NCI-H2107 (cell line): ENCODE measurements around the gene SMC6.
A peak's percentile ranks its signal among the peaks of the same experiment; 100 is the strongest.

Experiments used
- DNase-seq: peaks from one replicate; lab custom pipeline; 2025; lab: John Stamatoyannopoulos, UW

SMC6 gene, protein sequence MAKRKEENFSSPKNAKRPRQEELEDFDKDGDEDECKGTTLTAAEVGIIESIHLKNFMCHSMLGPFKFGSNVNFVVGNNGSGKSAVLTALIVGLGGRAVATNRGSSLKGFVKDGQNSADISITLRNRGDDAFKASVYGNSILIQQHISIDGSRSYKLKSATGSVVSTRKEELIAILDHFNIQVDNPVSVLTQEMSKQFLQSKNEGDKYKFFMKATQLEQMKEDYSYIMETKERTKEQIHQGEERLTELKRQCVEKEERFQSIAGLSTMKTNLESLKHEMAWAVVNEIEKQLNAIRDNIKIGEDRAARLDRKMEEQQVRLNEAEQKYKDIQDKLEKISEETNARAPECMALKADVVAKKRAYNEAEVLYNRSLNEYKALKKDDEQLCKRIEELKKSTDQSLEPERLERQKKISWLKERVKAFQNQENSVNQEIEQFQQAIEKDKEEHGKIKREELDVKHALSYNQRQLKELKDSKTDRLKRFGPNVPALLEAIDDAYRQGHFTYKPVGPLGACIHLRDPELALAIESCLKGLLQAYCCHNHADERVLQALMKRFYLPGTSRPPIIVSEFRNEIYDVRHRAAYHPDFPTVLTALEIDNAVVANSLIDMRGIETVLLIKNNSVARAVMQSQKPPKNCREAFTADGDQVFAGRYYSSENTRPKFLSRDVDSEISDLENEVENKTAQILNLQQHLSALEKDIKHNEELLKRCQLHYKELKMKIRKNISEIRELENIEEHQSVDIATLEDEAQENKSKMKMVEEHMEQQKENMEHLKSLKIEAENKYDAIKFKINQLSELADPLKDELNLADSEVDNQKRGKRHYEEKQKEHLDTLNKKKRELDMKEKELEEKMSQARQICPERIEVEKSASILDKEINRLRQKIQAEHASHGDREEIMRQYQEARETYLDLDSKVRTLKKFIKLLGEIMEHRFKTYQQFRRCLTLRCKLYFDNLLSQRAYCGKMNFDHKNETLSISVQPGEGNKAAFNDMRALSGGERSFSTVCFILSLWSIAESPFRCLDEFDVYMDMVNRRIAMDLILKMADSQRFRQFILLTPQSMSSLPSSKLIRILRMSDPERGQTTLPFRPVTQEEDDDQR

DNA sequence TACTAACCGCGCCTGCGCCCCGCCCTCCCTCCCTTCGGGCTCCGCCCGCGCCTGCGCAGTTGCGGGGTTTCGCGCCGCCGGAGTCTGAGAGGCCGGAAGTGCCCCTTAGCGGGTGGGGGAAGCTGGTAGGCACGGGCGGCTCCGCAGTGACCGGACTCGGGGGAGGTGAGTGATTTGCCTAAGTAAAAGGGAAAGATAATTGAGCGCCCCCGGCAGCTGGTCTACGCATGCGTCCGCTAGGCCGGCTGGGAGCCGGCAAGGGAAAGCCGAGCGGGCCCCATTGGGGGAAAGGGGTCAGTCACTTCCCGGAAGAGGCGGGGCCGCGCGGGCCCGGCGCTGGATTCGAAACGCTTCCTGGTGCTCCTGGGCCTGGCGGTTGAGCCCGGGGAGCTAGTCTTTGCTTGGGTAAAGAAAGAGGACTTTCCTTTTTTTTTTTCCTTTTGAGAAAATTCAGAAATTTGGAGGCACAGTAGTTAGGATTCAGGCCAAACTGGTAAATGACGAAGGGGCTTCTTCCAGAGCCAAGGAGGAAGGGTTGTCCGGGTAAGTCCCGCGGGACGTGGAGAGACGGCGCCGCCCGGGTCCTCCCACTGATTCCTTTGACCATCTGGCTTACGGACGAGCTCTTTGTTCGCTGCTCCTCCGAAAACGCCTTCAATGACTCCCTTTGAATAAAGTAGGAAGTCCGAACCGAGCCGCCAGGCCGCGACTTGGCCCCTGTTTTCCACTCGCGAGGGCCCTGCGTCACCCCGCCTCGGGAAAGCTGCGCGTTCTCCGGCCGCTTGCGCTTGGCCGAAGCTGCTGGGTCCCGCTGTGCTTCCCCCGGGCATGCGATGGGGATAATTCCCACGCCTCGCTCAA is at the start of gene SMC6, which contains the start of gene GEN1:
SMC6 (minus strand) TSS at position 8 of the 861 bp plus-strand sequence. CDS start 7,864 bp downstream, outside the sequence.
GEN1 (plus strand) TSS at position 336 of the 861 bp plus-strand sequence. CDS start 5,806 bp downstream, outside the sequence.
- peak; percentile 79 for DNase-seq

DNA sequence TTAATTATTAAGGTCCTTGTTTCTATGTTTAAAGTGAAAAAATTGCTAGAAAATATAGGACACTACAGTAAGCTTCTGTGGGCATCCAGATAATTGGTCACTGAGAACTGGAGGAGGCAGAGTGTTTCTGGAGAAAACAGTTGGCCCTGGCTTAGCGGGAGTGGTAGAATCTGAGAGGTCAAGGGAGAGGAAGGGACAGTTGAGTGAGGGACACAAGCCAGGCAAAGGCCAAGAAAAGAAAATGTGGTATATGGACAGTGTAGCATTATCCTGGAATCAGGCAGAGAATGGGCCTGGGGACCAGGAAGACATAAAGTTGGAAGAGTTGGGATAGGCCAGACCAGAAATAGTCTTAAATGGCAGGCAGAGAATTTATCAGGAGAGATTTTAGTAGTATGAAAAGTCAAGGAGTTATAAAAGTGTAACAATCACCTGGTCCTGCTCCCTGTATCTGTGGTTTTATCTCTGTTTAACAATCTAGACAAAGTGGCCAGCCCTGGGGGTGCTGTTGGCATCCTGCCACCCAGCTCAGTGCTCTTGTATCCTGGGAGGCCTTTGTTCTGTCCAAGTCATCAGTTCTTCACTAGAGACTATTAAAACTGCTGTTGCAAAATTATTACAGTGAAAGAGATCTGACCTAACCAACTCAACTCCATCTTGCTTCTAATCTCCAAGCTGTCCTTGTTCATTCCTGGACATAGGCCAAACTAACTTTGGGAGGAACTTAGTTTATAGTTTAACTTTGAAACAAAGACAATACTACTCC is 47.3 kb upstream of the SMC6 start:
- DNase-seq = peak; percentile 44

DNA sequence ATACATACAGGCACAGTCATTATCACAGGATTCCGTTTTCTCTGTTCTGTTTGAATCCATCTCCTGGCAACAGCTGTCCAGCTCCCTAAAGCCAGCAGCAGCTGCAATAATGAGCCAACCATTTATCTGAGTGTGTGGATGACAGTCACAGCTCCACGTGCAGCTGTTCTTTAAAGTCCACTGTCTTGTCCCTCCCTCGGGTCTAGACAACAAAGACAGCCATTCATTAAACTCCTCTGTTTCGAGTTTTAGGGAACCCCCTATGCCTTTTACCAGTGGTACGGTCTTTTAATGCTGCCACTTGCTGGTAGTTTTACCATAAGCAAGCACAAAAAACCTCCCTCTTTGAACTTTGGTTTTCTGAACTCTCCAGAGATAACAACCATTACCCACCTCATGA is 46.6 kb upstream of the SMC6 start:
- DNase-seq = no peak

DNA sequence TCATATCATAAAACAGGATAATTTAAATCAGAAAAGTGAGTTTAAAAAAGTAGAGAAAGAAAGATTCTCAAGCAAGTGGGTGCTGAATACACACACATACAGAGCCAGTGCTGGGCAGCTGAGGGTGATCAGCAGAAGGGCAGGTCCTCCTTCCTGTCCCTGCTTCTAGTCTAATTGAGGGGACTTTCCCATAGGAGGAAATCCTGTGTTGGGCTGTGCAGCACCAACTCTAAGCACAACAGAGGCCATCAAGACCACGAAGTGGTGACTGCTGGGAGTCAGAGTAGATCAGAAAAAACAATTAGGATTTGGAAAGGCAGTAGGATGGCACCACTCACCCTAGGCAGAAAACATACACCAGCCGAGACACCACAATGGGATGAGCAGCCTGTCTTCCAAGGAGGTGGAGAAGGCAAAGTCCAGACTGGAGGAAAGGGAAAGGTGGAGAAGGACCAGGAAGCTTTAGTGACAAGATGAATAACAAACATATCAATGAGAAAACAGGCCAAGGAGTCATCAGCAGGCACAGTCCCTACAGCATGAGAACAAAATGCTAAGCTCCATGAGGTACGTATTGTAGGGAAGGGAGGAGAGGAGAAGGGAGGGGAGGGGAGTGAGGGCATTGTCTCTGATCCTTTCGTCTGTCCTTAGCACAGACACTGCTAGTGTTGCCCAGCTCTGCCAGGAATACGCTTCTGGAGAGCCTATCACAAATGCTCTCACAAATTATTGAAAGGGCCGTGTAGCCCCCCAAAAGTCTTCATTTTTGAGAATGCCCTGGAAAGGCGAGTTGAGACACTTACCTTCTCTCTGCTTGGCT is 45.9 kb upstream of the SMC6 start:
- no peak for DNase-seq

DNA sequence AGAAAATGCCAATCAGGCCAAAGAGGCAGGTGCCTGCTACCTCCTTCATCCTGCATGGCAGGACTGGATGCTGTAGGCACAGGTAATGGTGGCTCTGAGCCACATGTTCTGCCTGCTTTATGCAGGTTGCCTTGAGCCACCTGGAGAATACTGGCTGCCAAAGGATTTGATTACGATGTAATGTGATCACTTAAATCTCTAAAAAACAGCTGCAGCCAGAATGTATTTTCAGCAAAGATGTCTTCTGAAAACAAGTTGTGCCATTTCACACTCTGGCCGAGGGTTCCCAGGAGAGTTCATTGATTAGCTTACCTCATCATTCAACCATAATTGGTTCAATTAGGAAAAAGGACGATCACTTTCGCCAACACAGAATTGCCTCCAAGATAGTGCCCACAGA is 44.7 kb upstream of the SMC6 start:
- peak; percentile 23 for DNase-seq

DNA sequence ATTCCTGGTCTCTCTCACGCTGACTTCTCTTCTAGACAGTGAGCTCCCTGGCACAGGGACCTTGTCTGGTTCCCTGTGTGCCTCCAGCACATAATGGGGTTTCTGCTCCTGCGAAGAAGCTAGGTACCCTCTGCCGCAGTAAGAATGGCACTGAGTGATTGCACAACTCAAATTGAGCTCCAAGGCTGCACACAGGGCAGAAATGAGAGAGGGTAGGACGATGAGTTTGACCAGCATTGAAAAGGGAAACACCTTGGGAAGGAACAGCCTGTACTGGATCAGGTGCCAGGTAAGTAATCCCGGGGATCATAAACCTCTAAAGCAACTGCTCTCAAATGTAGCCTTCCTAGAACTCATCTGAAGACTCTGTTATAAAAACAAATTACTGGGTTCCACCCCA is 41.7 kb upstream of the SMC6 start:
- DNase-seq = no peak

DNA sequence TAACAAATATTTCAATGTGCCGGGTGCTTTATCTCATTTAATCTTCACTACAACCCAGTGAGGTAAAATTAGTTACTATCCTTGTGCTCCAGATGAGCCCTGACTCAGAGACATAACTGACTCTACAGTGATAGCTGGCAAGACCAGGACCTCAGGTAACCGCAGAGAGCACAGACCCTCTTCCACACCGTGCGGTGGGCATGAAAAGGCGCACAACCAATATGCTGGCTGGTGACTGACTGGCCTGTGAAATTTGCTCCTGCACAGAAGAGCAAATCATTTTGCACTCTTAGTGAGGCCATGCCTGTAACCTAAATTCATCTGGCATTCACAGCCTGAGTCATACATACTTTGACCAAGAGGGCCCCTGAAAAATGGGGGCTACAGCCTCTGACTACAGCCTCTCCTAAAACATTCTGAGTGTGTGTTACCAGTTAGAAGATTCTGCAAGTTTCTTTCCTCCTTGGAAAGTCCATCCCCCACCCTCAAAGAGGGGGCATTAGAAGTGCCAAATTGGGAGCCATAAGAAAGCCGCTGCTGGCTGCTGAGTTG is 40.3 kb upstream of the SMC6 start:
- no peak for DNase-seq

DNA sequence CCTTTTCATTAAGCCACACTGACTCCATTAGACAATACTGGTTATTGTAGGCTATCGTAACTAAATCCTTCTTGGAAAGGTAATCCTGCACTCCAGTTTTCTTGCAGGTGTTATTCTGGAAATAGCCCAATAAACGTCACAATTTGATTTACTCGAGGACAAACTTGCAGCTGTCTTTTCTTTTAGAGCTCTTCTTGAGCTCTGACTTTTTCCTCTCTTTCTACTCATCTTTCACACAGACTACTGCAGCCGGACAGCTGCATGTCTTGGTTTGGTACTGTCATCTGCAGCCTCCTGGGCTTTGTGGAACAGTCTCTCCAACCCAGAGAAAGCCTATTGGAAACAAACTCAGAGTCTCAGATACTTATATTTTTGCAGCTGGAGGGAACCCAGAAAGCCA is 39.7 kb upstream of the SMC6 start:
- DNase-seq = no peak

DNA sequence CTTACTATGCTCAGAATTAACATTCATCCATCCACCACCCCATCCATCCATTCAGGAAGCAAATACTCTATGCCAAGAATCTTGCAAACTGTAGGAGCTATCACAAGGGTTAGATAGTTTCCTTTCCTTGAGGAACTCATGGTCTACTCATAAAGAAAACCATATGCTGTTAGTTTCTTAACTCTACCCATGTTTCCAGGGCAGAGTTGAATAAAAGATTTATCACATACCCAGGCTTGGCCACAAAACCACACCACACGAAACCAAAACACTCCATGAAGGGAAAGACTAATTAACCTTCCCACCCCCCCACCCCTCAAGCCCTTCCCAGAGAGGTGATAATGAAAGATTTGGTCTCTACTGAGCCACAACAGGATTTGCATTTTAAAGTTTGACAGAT is 38.9 kb upstream of the SMC6 start:
- no peak for DNase-seq

DNA sequence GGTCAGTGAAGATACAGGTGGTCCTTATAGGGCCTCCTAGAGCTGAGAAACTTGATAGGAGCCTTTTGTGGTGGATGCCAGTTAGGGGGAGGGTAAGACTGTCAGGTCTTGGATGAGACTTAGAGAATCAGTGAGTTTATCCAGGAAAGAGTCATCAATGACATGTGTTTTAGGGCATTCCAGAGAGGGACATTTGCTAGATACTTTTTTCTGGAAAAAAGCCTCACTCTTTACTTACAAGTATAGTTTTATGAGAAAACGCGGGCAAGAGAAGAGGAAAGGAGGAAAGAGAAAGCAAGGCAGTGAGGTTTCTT is 38.2 kb upstream of the SMC6 start:
- DNase-seq = no peak

DNA sequence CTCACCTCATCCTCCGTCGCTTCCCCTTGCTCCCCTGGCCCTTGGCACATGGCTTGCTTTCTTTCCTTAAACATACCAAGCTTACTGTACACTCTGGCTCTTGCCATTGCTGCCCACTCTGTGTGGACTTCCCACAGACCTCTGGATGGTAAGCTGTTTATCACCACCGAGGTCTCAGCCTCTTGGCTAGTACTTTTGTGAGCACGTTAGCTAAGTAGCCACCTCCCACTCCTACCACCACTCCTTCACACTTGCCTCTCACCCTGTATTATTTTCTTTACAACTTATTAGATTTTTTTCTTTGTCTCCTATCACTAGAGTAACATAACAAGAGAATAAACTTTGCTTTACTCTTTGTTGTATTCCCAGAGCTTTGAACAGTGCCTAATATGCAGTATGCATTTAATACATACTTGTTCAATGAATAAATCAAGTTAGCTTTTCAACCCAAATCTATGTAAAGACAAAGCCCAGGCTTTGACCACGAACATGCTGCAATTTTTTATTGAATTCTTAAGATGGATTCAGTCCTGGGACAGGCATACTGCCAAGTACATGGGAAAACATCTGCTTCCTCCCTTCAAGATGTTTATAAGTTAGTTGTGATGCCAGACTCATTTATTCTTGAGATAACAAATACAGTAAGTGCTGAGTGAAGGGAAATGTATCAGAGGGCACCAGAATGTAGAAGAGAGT is 37.7 kb upstream of the SMC6 start:
- no peak for DNase-seq

DNA sequence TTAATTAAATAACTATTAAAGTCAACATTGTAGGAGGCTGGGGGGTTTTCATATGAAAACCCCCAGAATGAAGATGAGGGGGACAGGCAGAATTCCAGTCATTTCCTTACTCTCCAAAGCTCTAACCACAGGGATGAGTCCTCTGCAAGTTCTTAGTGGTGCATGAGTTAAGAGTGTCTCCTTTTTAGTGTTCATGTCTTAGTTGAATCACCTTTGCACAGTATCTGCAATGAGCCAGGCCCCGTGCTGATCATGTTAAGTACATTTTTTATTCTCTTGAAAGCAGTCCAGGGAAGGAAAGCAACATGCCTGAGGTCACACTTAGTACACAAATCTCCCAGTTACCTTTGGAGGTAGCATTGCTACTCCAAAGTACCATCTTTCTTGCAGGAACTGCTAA is 36.9 kb upstream of the SMC6 start:
- no peak for DNase-seq

DNA sequence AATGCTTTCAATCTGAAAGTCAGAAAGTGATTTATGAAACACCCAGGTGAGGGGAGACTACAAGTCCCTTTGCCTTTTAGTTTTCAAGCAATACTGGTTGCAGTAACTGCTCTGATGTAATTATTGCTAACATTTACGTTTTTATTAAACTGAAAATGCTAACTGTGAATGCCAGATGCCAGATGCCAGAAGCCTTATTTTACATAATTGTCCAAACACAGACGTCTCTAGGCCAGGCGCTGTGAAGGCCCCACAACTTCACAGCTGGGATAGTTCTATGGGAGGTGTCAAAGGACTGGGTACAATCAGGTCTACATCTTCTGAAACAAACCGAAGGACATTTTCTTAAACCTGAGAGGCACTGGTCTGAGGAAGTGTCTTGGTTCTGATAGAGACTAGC is 35.2 kb upstream of the SMC6 start:
- no peak for DNase-seq

DNA sequence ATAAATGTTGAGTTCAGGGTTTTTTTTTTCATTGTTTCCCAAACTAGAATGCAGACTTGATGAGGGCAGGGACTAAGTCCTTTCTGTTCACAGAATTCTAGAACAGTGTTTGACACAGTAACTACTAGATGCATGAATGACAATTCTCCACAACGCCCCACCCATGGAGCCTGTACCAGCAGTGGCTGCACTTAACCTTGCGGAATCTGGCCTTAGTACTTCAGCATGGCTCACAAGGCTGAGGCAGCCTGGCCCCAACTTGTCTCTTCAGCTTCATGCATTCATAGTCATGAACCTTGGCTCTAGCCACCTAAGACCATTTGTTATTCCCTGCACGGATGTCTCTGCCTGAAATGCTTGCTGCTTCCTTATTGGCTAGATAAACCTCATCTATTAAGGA is 33.1 kb upstream of the SMC6 start:
- no peak for DNase-seq

DNA sequence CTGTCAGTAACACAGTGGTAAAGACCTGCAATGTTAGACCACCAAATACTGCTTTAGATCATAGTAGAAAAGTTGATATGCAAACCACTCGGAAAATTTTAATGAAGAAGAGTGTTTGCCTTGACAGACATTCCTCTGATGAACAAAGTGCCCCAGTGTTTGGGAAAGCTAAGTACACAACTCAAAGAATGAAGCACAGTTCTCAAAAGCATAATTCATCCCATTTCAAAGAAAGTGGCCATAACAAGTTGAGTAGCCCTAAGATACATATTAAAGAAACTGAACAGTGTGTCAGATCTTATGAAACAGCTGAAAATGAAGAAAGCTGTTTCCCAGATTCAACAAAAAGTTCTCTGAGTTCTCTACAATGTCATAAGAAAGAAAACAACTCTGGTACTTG is 27.9 kb upstream of the SMC6 start:
- no peak for DNase-seq

DNA sequence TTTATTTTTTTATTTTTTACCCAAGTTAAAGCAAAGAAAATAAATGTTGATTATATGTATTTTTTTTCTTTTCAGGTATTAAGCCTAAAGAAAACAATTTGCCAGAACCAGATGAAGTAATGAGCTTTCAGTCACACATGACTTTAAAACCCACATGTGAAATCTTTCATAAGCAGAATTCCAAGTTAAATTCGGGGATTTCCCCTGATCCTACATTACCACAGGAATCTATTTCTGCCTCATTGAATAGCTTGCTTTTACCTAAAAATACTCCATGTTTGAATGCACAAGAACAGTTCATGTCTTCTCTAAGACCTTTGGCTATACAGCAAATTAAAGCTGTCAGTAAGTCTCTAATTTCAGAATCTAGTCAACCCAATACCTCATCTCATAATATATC is 26.9 kb upstream of the SMC6 start:
- DNase-seq = no peak

DNA sequence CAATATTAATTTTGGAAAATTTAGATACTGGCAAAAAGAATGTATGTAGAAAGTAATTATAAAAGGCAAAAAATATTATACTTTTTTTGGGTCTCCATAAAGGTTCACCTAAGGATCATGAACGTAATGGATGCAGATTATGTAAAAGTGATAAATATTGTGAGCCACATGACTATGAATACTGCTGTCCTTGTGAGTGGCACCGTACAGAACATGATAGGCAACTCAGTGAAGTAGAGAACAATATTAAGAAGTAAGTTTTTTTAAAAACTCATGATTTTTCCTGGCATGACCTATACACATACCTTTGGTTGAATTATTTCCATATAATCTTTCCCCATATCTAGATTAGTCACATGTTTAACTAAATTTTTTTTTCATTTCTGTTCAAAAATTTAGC is 18.9 kb upstream of the SMC6 start:
- DNase-seq = no peak

DNA sequence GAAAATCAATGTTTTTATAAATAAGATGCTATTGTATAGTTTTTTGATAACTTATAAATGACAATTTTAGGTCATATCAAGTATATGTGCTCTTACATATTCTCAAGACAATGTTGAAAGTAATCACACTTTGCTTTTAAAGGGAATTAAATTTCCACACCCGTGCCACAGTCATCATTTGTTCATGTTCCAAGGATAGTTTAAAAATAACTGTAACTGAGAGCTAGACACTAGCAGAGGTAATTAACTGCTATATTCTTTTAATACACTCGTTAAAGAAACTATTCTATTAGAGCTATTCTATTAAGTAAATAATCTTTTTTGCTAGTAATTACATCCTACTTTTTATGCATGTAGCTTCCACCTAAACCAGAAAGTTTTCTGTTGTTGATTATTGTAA is 18.3 kb upstream of the SMC6 start:
- DNase-seq = no peak

DNA sequence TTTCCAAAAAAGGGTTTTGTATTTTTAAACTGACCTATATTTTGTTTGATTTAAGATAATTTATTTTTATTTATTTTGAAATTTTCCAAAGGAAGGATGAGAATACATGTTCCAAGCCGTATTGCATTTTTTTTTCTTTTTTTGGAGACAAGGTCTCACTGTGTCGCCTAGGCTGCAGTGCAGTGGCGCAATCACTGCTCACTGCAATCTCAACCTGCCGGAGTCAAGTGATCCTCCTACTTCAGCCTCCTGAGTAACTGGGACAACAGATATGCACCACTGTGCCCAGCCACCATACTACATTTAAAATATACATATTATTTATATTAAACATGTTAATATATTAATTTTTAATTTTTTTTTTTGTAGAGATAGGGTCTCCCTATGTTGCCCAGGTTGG is 15.3 kb upstream of the SMC6 start:
- no peak for DNase-seq
